ENCODE results near the gene VWA2. TPM values are rescaled to one million over a fixed set of nuclear protein-coding genes. Genes with fewer than 3 reads are reported as not detected.

The VWA2 gene
- total RNA-seq, 1 donor from 2014 or later: not detected

DNA sequence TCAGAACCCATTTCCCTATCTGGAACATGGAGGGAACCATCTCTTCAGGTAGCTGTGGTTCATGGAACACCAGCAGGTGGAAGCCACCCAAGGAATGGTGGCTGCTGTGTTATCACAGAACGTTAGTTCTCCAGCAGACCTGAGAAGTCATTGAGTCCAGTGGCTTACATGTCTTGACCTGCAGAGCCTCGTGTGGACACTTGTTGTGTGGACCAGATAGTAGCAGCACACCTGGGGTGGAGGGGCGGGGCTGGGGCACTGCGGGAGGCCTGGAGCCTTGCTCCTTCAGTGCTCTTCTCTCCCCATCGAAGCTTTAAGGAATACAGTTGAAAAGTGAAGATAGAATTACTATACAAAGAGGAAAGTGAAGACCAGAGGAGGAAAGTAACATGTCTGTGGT, 42.4 kb downstream of the VWA2 start:
- Mint-ChIP-seq H3K27me3 (peaks cover 4% of the 10 kb centered on the region), H3K4me3 (no peak overlapping the region), H3K27ac (no peak overlapping the region), H3K36me3 (ENCODE audit: low read depth) (no peaks in the 10 kb centered on the region), H3K4me1 (no peaks in the 10 kb centered on the region), H3K9me3 (no peaks in the 10 kb centered on the region)
- ChIA-PET POLR2A (no interaction called here), CTCF (no interaction called here)
- TF ChIP-seq, protein P1, sequence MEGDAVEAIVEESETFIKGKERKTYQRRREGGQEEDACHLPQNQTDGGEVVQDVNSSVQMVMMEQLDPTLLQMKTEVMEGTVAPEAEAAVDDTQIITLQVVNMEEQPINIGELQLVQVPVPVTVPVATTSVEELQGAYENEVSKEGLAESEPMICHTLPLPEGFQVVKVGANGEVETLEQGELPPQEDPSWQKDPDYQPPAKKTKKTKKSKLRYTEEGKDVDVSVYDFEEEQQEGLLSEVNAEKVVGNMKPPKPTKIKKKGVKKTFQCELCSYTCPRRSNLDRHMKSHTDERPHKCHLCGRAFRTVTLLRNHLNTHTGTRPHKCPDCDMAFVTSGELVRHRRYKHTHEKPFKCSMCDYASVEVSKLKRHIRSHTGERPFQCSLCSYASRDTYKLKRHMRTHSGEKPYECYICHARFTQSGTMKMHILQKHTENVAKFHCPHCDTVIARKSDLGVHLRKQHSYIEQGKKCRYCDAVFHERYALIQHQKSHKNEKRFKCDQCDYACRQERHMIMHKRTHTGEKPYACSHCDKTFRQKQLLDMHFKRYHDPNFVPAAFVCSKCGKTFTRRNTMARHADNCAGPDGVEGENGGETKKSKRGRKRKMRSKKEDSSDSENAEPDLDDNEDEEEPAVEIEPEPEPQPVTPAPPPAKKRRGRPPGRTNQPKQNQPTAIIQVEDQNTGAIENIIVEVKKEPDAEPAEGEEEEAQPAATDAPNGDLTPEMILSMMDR (IDR thresholded peaks at IDR 0.05): no peak
- no peak for DNase-seq
- no peak for ATAC-seq (ENCODE audit: low read depth)
- intact Hi-C loops (cut with micrococcal nuclease): no loop called here

GRCh38 chr10:114282526-114282925, 43.5 kb downstream of the VWA2 start:
- no peaks in the 10 kb centered on the region for H3K36me3 Mint-ChIP-seq (ENCODE audit: low read depth)

GRCh38 chr10:114283091-114283490, 44.0 kb downstream of the VWA2 start:
- DNase-seq (no peak), ATAC-seq (ENCODE audit: low read depth) (no peak)
- ChIA-PET POLR2A (no interaction called here), CTCF (no interaction called here)
- no peaks in the 10 kb centered on the region for H3K27me3 Mint-ChIP-seq
- no peaks in the 10 kb centered on the region for H3K4me1 Mint-ChIP-seq
- H3K9me3 Mint-ChIP-seq: no peaks in the 10 kb centered on the region
- no peak overlapping the region for H3K4me3 Mint-ChIP-seq
- no peaks in the 10 kb centered on the region for H3K36me3 Mint-ChIP-seq (ENCODE audit: low read depth)
- intact Hi-C loops (cut with micrococcal nuclease): no loop called here
- TF ChIP-seq, protein P1 (IDR thresholded peaks at IDR 0.05): no peak
- no peak overlapping the region for H3K27ac Mint-ChIP-seq

More at GRCh38 chr10:114282526-114282925, 43.5 kb downstream of the VWA2 start:
- Mint-ChIP-seq H3K9me3 (no peaks in the 10 kb centered on the region), H3K4me3 (no peak overlapping the region), H3K27ac (no peak overlapping the region), H3K27me3 (peaks cover 1% of the 10 kb centered on the region), H3K4me1 (no peaks in the 10 kb centered on the region)
- TF ChIP-seq, protein P1 (IDR thresholded peaks at IDR 0.05): no peak
- ATAC-seq (ENCODE audit: low read depth) (no peak), DNase-seq (no peak)
- intact Hi-C loops (cut with micrococcal nuclease): no loop called here
- ChIA-PET POLR2A (no interaction called here), CTCF (no interaction called here)

GRCh38 chr10:114283535-114284234, 44.6 kb downstream of the VWA2 start:
- ChIA-PET POLR2A (no interaction called here), CTCF (no interaction called here)
- ATAC-seq (ENCODE audit: low read depth) (no peak), DNase-seq (no peak)
- no peaks in the 10 kb centered on the region for H3K4me1 Mint-ChIP-seq
- intact Hi-C loops (cut with micrococcal nuclease): no loop called here
- H3K27ac Mint-ChIP-seq: no peak overlapping the region
- no peaks in the 10 kb centered on the region for H3K36me3 Mint-ChIP-seq (ENCODE audit: low read depth)
- H3K4me3 Mint-ChIP-seq: no peak overlapping the region
- H3K9me3 Mint-ChIP-seq: no peaks in the 10 kb centered on the region
- no peaks in the 10 kb centered on the region for H3K27me3 Mint-ChIP-seq
- TF ChIP-seq, protein P1 (IDR thresholded peaks at IDR 0.05): no peak

DNA sequence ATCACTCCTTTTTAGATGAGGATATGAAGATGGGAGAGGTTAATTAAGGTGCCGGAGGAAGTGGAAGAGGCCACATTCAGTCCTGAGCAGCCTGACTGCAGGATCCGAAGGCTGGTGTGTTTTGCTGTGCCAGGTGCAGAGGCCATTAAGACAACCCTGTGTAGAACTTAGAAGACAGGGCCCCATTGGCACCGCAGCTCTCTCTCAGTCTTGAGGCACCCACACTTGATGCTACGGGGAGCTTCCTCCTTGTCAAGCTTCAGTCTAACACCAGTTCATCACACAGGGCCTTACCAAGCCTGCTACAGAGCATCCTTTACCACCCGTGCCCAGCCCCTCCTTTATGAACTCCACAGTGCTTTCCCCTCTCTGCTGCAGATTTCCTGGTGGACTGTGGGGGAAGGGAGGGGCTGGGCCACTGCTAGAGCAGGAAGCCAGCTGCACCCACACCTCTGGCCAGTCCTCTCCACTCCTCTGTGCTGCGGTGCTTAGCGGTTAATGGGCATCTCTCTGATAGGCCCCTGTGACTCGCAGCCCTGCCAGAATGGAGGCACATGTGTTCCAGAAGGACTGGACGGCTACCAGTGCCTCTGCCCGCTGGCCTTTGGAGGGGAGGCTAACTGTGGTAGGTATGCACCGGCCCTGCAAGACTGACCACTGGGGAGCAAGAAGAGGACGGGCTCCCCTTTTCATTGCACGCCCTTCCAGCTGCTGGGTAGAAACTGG, 45.5 kb downstream of the VWA2 start:
- ChIA-PET POLR2A (no interaction called here), CTCF (no interaction called here)
- no peak overlapping the region for H3K4me3 Mint-ChIP-seq
- ATAC-seq (ENCODE audit: low read depth) (no peak), DNase-seq (no peak)
- H3K27me3 Mint-ChIP-seq: no peaks in the 10 kb centered on the region
- TF ChIP-seq, protein P1 (IDR thresholded peaks at IDR 0.05): no peak
- H3K9me3 Mint-ChIP-seq: no peaks in the 10 kb centered on the region
- no peak overlapping the region for H3K27ac Mint-ChIP-seq
- no peaks in the 10 kb centered on the region for H3K36me3 Mint-ChIP-seq (ENCODE audit: low read depth)
- intact Hi-C loops (cut with micrococcal nuclease): no loop called here
- no peaks in the 10 kb centered on the region for H3K4me1 Mint-ChIP-seq

Measured in activated B cell treated with CpG ODN at 0.5 μM for 24 hours (primary cell).